DOHH2 (cell line): Measurements from ENCODE around the gene DPT.

Source experiments
- CTCF ChIP-seq: fragments of 200-600 bp; sonication (generic); IDR thresholded peaks from one replicate; pipeline ENCODE4 v1.5.1; 2014; ENCODE audit warnings: antibody characterized with exemption, mild to moderate bottlenecking, low read depth, low read length; ENCODE audit not compliant: poor library complexity, severe bottlenecking
- EZH2phosphoT487 ChIP-seq: fragments of 200-600 bp; sonication (generic); IDR thresholded peaks from 2 replicates; pipeline ENCODE4 v1.6.1; 2017; ENCODE audit warnings: borderline replicate concordance, mild to moderate bottlenecking, antibody characterized with exemption, low read length, moderate library complexity, mixed read lengths

- TF ChIP-seq CTCF (no peak), EZH2phosphoT487 (no peak)
These were observed 42.2 kb upstream of the DPT start for GRCh38 chr1:168771104-168771630.
